Stomach (tissue), 9 donors: Measurements from ENCODE around the gene FAM163B. TPM values are rescaled to one million over a fixed set of nuclear protein-coding genes. Genes with fewer than 3 reads are reported as not detected.

Source experiments
- DNase-seq, 2 donors: peaks; one replicate each; pipeline versions ENCODE4 v3.0.0 to v3.0.0-alpha.2; 2013 to 2019
- H3K27ac ChIP-seq, 5 donors: fragments of 200-600 bp in 4 of 5; sonication (generic) in 4 of 5; one replicate each; pipeline ENCODE4 v1.5.1; 2013 to 2019; ENCODE audit warnings: mild to moderate bottlenecking in 1 of 5, moderate library complexity in 1 of 5
- H3K27me3 ChIP-seq, 3 donors: fragments of 200-600 bp; sonication (generic); one replicate each; pipeline ENCODE4 v1.5.1; 2017 to 2019; ENCODE audit warnings: mixed run types in 1 of 3
- H3K36me3 ChIP-seq, 4 donors: fragments of 200-600 bp; sonication (generic); 1 replicate in 3 of 4; 2 replicates in 1 of 4; pipeline ENCODE4 v1.5.1; 2016 to 2019
- H3K4me1 ChIP-seq, 4 donors: fragments of 200-600 bp; sonication (generic); one replicate each; pipeline ENCODE4 v1.5.1; 2016 to 2019
- H3K4me3 ChIP-seq, 4 donors: fragments of 200-600 bp; sonication (generic) in 3 of 4; one replicate each; pipeline ENCODE4 v1.5.1; 2016 to 2019; ENCODE audit warnings: mild to moderate bottlenecking in 1 of 4
- H3K9me3 ChIP-seq, 4 donors: fragments of 200-600 bp; sonication (generic); one replicate each; pipeline ENCODE4 v1.5.1; 2016 to 2019
- EP300 ChIP-seq: sonication (generic); formaldehyde crosslinking; IDR thresholded peaks from one replicate; pipeline ENCODE4 v1.6.1; 2017; ENCODE audit warnings: antibody characterized with exemption
- POLR2A ChIP-seq, 4 donors: fragments of 450-650 bp; IDR thresholded peaks; one replicate each; pipeline ENCODE4 v1.6.1; 2016; ENCODE audit warnings: antibody characterized with exemption in 4 of 4, control low read depth in 2 of 4, mild to moderate bottlenecking in 1 of 4, moderate library complexity in 1 of 4
- POLR2AphosphoS5 ChIP-seq, 3 donors: sonication (generic); formaldehyde crosslinking; IDR thresholded peaks; one replicate each; pipeline ENCODE4 v1.6.1; 2016; ENCODE audit warnings: antibody characterized with exemption in 3 of 3
- WGBS, 5 donors: extraction: QIAGEN DNeasy Blood & Tissue Kit in 3 of 5; methylation state at CpG; one replicate each; pipeline versions ENCODE4 v1.1.5 to v1.1.7; 2013 to 2018; 5-methylcytosine and 5-hydroxymethylcytosine counted together
- intact Hi-C: fragments of 100-400 bp; cut with DNase I; formaldehyde crosslinking; loops from one replicate; pipeline ENCODE4 v1.15.1; 2023; ENCODE audit warnings: low total_unique reads
- polyA plus RNA-seq, 3 donors: library from polyadenylated mRNA; stranded (reverse); fragments of 200-250 nt; gene quantifications; one replicate each; pipeline ENCODE4 v1.2.3, GENCODE V29; 2013
- total RNA-seq, 5 donors: library from RNA; depleted of rRNA; stranded (reverse); fragments of >200 nt; gene quantifications; one replicate each; pipeline versions ENCODE4 v1.1.0 to v1.2.3, GENCODE V29; 2014 to 2016
- TF ChIP-seq, protein P1 (sequence below), 7 experiments: fragments of 450-650 bp in 4 of 7; fragments of 200-600 bp in 3 of 7; sonication (generic) in 3 of 7; IDR thresholded peaks; one replicate each; pipeline ENCODE4 v1.5.1; 2016 to 2019; ENCODE audit warnings: antibody characterized with exemption in 7 of 7, control low read depth in 2 of 7, mild to moderate bottlenecking in 1 of 7
- donor health status: healthy with polysubstance abuse.
- donor health status: Bipolar disorder and iron deficiency.
- donor health status: healthy.

The FAM163B gene
- total and polyA plus RNA-seq, 8 donors: not detected

- TF ChIP-seq POLR2A (IDR thresholded peaks at IDR 0.05): no peak
- TF ChIP-seq, protein P1, sequence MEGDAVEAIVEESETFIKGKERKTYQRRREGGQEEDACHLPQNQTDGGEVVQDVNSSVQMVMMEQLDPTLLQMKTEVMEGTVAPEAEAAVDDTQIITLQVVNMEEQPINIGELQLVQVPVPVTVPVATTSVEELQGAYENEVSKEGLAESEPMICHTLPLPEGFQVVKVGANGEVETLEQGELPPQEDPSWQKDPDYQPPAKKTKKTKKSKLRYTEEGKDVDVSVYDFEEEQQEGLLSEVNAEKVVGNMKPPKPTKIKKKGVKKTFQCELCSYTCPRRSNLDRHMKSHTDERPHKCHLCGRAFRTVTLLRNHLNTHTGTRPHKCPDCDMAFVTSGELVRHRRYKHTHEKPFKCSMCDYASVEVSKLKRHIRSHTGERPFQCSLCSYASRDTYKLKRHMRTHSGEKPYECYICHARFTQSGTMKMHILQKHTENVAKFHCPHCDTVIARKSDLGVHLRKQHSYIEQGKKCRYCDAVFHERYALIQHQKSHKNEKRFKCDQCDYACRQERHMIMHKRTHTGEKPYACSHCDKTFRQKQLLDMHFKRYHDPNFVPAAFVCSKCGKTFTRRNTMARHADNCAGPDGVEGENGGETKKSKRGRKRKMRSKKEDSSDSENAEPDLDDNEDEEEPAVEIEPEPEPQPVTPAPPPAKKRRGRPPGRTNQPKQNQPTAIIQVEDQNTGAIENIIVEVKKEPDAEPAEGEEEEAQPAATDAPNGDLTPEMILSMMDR (IDR thresholded peaks at IDR 0.05): no peak
- TF ChIP-seq POLR2AphosphoS5 (IDR thresholded peaks at IDR 0.05): no peak
- no peak for DNase-seq
- 39 to 47% (median 46%) methylated on average over 18 to 41 of the region's 41 CpGs for WGBS, 5 donors
- Histone ChIP-seq H3K9me3 (no peaks in the 10 kb centered on the region), H3K4me1 (peaks cover 0 to 5% (median 0%) of the 10 kb centered on the region in 4 donors), H3K36me3 (no peaks in the 10 kb centered on the region), H3K27ac (no peak overlapping the region), H3K27me3 (peaks cover 0 to 72% (median 13%) of the 10 kb centered on the region in 3 donors), H3K4me3 (no peak overlapping the region)
- intact Hi-C loops: no loop called here
These were observed 30.4 kb downstream of the FAM163B start for GRCh38 chr9:133578524-133579441.

- WGBS, 5 donors: 65 to 96% (median 90%) methylated on average over 3 of the region's 3 CpGs
- TF ChIP-seq POLR2AphosphoS5 (IDR thresholded peaks at IDR 0.05): no peak
- no peak for TF ChIP-seq EP300
- TF ChIP-seq POLR2A (IDR thresholded peaks at IDR 0.05): no peak
- TF ChIP-seq, protein P1 (IDR thresholded peaks at IDR 0.05): no peak
- no peak for DNase-seq
- Histone ChIP-seq H3K4me1 (peaks cover 7 to 11% (median 7%) of the 10 kb centered on the region in 4 donors), H3K27ac (no peak overlapping the region), H3K27me3 (peaks cover 0 to 67% (median 11%) of the 10 kb centered on the region in 3 donors), H3K36me3 (no peaks in the 10 kb centered on the region), H3K4me3 (no peak overlapping the region), H3K9me3 (no peaks in the 10 kb centered on the region)
- intact Hi-C loops: no loop called here
These were observed 31.5 kb downstream of the FAM163B start for GRCh38 chr9:133577737-133578112.

DNA sequence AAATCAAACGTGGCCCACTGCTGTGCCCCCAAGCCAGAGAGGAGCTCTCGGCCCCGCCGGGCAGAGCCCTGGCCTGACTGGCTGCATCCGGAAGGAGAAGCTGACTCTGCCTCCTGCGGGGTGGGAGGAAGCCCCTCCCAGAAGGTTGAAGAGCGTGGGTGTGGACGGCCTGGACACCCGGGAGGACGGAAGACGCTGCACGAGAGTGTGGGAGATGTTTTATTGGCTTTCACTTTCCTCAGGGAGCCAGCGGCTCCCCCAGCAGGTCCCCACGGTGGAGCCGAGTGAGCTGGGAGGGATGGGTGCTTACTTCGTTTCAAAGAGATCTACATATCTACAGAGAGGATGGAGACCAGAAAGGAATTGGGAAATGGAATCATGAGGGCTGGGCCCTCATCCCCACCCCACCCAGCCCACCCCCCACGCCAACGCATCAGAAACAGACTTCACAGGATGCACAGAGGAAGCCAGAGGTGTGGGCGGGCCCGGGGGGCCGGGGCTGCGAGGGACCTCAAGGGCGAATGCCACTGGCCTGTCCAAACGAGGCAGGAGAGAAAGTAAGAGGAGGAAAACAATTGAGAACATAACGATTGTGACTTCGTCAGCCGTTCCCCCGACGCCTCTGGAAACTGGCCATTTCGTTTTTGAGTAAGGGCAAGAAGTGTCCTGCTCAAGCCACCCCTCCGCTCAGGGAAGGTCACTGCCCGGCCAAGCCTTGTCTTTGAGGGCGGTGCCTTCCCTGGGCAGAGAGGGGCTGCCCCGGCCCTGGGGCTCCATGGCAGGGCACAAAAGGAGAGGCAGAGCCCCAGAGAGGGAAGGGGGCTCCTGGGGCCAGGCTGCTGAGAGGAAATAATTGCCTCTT is 32.1 kb downstream of the FAM163B start:
- Histone ChIP-seq H3K4me3 (no peak overlapping the region), H3K27ac (no peak overlapping the region), H3K27me3 (peaks cover 0 to 60% (median 11%) of the 10 kb centered on the region in 3 donors), H3K36me3 (no peaks in the 10 kb centered on the region), H3K4me1 (peaks cover 11 to 14% (median 13%) of the 10 kb centered on the region in 4 donors), H3K9me3 (no peaks in the 10 kb centered on the region)
- intact Hi-C loops: no loop called here
- no peak for DNase-seq
- 50 to 56% (median 53%) methylated on average over 27 to 34 of the region's 34 CpGs for WGBS, 5 donors
- TF ChIP-seq, protein P1 (IDR thresholded peaks at IDR 0.05): no peak
- TF ChIP-seq POLR2AphosphoS5 (IDR thresholded peaks at IDR 0.05) (no peak), EP300 (no peak), POLR2A (IDR thresholded peaks at IDR 0.05) (no peak)
